Common myeloid progenitor, CD34-positive (primary cell): ENCODE results near the gene CYFIP1.
A peak's percentile ranks its signal among the peaks of the same experiment; 100 is the strongest.

Experiments
- CTCF ChIA-PET: fragments of 350-600 bp; sonication (Branson Sonifier 250); formaldehyde crosslinking; loops from one replicate; lab custom pipeline; 2021; ENCODE audit warnings: antibody characterized with exemption; lab: Charles Lee
- POLR2A ChIA-PET: fragments of 350-600 bp; sonication (Branson Sonifier 250); formaldehyde crosslinking; loops from one replicate; lab custom pipeline; 2021; ENCODE audit warnings: antibody characterized with exemption; lab: Charles Lee
- DNase-seq, 3 donors: peaks; one replicate each; pipeline versions ENCODE4 v3.0.0 to v3.0.0-alpha.2; 2013
- H3K27ac ChIP-seq, 2 experiments: 1 replicate in 1 of 2; 2 replicates in 1 of 2; pipeline ENCODE4 v1.7.0; 2013; ENCODE audit warnings: inconsistent platforms in 2 of 2, low read length in 2 of 2, mild to moderate bottlenecking in 2 of 2, low read depth in 1 of 2, moderate library complexity in 1 of 2; ENCODE audit not compliant: severe bottlenecking in 2 of 2, insufficient read depth in 1 of 2, poor library complexity in 1 of 2
- H3K27me3 ChIP-seq, 5 experiments: replicated peaks in 2 of 5; 1 replicate in 3 of 5; 2 replicates in 2 of 5; pipeline versions ENCODE4 v1.6.1 to v1.7.0; 2013; ENCODE audit warnings: low read length in 4 of 5, mild to moderate bottlenecking in 2 of 5, moderate library complexity in 2 of 5, inconsistent platforms in 1 of 5; ENCODE audit not compliant: insufficient read depth in 5 of 5, control insufficient read depth in 4 of 5
- H3K36me3 ChIP-seq, 4 experiments: 1 replicate in 2 of 4; 2 replicates in 2 of 4; pipeline versions ENCODE4 v1.6.1 to v1.7.0; 2013; ENCODE audit warnings: low read length in 3 of 4, control low read depth in 1 of 4, mild to moderate bottlenecking in 1 of 4; ENCODE audit not compliant: control insufficient read depth in 4 of 4, insufficient read depth in 4 of 4
- H3K4me1 ChIP-seq, 4 experiments: 1 replicate in 3 of 4; 2 replicates in 1 of 4; pipeline versions ENCODE4 v1.6.1 to v1.7.1; 2013; ENCODE audit warnings: low read length in 3 of 4, mild to moderate bottlenecking in 3 of 4, control low read depth in 1 of 4, inconsistent platforms in 1 of 4, moderate library complexity in 1 of 4; ENCODE audit not compliant: control insufficient read depth in 4 of 4, insufficient read depth in 4 of 4; ENCODE audit errors: control extremely low read depth in 1 of 4
- H3K4me3 ChIP-seq, 7 experiments: 1 replicate in 4 of 7; 2 replicates in 3 of 7; pipeline versions ENCODE4 v1.5.1 to v1.7.0; 2013; ENCODE audit warnings: mild to moderate bottlenecking in 7 of 7, low read length in 6 of 7, moderate library complexity in 6 of 7, inconsistent platforms in 2 of 7, low read depth in 2 of 7, control low read depth in 1 of 7; ENCODE audit not compliant: insufficient read depth in 4 of 7, control insufficient read depth in 1 of 7; ENCODE audit errors: extremely low read depth in 1 of 7
- H3K9me3 ChIP-seq, 5 experiments: 1 replicate in 4 of 5; 2 replicates in 1 of 5; pipeline versions ENCODE4 v1.6.1 to v1.7.1; 2013; ENCODE audit warnings: low read length in 4 of 5, mild to moderate bottlenecking in 2 of 5, inconsistent platforms in 1 of 5, low read depth in 1 of 5, moderate library complexity in 1 of 5; ENCODE audit not compliant: control insufficient read depth in 4 of 5, insufficient read depth in 2 of 5; ENCODE audit errors: control extremely low read depth in 1 of 5
- WGBS: methylation state at CpG from one replicate; pipeline ENCODE4 v1.1.5; 2013; ENCODE audit not compliant: insufficient coverage; 5-methylcytosine and 5-hydroxymethylcytosine counted together

The CYFIP1 gene

DNA sequence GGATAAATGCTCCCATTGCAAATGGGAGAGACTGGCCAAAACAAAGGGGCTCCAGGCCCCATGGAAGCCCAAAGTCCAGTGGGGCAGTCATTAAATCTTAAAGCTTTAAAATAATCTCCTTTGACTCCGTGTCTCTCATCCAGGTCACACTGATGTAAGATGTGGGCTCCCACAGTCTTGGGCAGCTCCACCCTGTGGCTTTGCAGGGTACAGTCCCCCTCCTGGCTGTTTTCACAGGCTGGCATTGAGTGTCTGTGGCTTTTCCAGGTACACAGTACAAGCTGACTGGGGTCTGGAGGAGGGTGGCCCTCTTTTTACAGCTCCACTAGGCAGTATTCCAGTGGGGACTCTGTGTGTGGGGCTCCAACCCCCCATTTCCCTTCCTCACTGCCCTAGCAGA, 95.8 kb downstream of the CYFIP1 start:
- CTCF ChIA-PET: no interaction called here

DNA sequence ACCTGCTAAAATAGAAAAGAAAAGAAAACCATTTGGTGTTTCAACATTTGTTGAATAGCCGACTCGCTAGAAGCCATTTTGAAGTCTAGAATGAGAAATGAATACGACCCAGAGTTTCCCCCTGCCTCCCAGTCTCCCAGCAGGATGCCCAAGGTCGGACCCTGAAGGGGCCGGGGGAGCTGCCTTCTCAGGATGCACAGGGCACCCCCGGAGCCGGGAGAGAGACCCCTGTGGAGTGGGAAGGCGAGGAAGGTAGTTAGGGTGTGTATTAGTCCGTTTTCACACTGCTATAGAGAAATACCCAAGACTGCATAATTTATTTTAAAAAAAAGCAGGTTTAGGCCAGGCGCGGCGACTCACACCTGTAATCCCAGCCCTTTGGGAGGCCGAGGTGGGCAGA, 97.0 kb downstream of the CYFIP1 start:
- no peak overlapping the region for H3K27ac ChIP-seq
- peaks cover 0 to 2% (median 0%) of the 10 kb centered on the region in 5 experiments for H3K9me3 ChIP-seq
- DNase-seq: no peak
- WGBS: 100% methylated on average over 3 of the region's 13 CpGs
- no peak overlapping the region for H3K4me3 ChIP-seq
- CTCF ChIA-PET: no interaction called here
- H3K27me3 ChIP-seq: no peaks in the 10 kb centered on the region
- POLR2A ChIA-PET: no interaction called here
- no peaks in the 10 kb centered on the region for H3K4me1 ChIP-seq
- peaks cover 2 to 61% (median 44%) of the 10 kb centered on the region in 4 experiments for H3K36me3 ChIP-seq

More for the DNA sequence above, 95.8 kb downstream of the CYFIP1 start:
- H3K9me3 ChIP-seq: no peaks in the 10 kb centered on the region
- WGBS: 92% methylated on average over 1 of the region's 1 CpG
- no peak overlapping the region for H3K4me3 ChIP-seq
- no peaks in the 10 kb centered on the region for H3K4me1 ChIP-seq
- H3K36me3 ChIP-seq: peaks cover 2 to 58% (median 42%) of the 10 kb centered on the region in 4 experiments
- peak in 1 of 3 donors; percentile 11 for DNase-seq
- POLR2A ChIA-PET: no interaction called here
- H3K27ac ChIP-seq: no peak overlapping the region
- H3K27me3 ChIP-seq: no peaks in the 10 kb centered on the region

DNA sequence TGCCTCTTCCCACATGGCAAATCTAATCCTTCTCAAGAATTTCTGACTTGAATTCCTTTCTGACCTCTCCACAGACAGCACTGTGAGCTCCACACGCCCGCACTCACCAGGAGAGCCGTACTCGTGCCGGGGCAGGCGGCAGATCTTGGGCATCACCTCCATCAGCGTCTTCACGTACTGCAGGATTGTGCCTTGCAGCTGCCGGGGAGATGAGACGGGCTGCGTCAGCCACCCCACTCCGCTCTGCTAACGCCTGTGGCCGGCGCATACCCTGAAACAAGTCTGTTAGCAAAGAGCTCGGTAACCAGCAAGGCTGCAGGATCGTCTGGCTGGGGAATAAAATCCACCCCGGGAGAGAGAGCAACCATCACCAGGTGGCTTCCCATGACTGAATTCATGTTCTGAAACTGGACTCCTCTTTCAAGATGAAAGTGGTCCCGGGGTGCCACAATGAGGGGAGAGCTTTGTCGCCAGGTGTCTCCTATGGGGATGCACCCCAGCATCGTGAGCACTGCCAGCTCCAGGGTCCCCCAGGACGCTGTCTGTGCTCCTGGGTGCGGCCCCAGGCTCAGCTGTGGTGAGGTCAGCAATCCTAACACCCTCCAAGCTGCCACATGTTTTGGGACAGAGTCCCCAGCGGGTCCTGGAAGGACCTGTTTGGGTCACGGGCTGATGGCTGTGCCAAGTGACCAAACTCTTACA, 98.3 kb downstream of the CYFIP1 start:
- peaks cover 4 to 62% (median 47%) of the 10 kb centered on the region in 4 experiments for H3K36me3 ChIP-seq

DNA sequence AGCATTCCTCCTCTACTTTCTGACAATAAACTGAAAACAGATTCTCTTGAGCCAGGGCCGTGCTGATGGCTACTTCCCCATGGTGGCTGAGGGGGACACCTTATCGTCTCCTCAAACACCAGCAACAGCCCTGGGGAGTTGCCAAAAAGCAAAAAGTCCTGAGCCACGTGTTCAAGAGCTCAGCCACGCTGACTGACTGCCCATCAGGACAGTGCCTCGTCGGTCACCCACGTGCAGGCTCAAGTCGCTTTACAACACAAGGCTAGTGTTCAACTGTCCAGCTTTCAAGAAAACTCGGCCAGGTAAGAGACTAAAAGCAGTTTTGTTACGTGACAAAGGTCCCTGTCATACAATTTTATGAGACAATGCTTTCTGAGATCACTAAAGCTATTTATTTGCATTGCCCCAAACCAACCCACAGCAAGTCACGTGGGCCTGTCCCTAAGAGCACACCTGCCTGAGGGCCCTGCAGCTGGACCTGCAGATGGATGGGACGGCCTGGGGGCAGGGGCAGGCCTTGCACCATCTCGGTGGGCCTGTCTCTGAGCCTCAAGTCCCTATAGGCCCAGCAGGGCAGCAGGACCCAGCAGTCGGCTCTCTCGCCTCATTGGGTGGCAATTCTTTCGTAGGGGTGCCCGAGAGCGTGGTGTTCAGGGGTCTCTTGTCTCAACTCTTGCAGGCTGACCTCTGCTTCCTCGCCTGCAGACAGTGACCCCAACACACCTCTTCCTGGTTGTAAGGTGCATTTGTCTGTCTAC, 99.0 kb downstream of the CYFIP1 start:
- no peak for DNase-seq
- ChIA-PET POLR2A (no interaction called here), CTCF (interaction anchor here (0.8 kb wide), 1 partner anchor 15 kb away, joined by 3 read pairs; no protein-coding TSS in a partner anchor)
- H3K27me3 ChIP-seq: no peaks in the 10 kb centered on the region
- 98% methylated on average over 19 of the region's 19 CpGs for WGBS
- no peak overlapping the region for H3K27ac ChIP-seq
- H3K4me3 ChIP-seq: no peak overlapping the region
- H3K36me3 ChIP-seq: peaks cover 5 to 61% (median 49%) of the 10 kb centered on the region in 4 experiments
- no peaks in the 10 kb centered on the region for H3K4me1 ChIP-seq
- H3K9me3 ChIP-seq: peaks cover 0 to 15% (median 5%) of the 10 kb centered on the region in 5 experiments

More for the DNA sequence above, 98.3 kb downstream of the CYFIP1 start:
- H3K9me3 ChIP-seq: peaks cover 0 to 13% (median 4%) of the 10 kb centered on the region in 5 experiments
- ChIA-PET CTCF (no interaction called here), POLR2A (no interaction called here)
- H3K27me3 ChIP-seq: no peaks in the 10 kb centered on the region
- H3K27ac ChIP-seq: no peak overlapping the region
- no peak overlapping the region for H3K4me3 ChIP-seq
- no peaks in the 10 kb centered on the region for H3K4me1 ChIP-seq
- no peak for DNase-seq
- WGBS: 96% methylated on average over 22 of the region's 25 CpGs

DNA sequence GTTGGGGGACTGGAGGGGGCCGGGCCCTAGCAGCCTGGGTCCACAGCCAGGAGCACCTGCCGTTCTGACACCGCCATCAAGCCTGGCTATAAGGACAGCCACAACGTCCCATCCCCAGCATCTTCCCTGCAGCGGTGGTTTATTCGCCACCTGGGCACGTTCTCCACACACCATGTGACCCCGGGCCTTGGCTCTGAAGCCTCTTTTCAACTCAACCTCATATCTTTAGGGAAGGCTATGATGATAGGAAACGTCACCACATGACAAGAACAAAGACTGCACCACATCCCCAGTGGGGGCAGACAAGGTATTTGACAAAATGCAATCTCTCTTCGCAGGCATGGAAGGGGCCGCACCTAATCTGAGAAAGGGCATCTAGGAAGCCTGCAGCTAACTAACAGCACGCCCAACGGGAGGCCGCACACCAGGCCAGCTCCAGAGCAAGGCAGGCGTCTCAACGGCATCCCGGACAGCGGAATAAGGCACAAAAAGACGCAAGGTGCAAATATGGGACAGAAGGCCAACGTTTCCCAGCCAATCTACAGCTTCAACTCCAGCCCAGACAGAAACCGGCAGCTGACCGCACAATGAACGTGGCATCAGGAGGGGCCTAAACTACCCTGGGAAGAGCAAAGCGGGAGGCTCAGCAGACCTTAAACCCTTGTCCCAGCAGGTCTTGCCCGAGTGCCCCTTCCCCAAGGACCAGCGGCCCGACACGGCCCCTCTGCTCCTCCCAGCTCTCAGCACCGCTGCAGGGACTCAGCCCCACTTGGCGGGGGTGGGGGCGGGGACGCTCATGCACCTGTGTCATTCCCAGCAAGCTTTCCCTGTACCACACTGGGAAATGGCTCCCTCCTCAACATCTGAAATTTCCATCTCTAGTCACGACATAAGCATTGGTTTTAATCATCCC, 99.8 kb downstream of the CYFIP1 start:
- Histone ChIP-seq H3K36me3 (peaks cover 6 to 67% (median 50%) of the 10 kb centered on the region in 4 experiments), H3K4me3 (no peak overlapping the region), H3K9me3 (peaks cover 0 to 15% (median 5%) of the 10 kb centered on the region in 5 experiments), H3K4me1 (no peaks in the 10 kb centered on the region), H3K27me3 (no peaks in the 10 kb centered on the region), H3K27ac (no peak overlapping the region)
- POLR2A ChIA-PET: no interaction called here
- CTCF ChIA-PET: interaction anchor here (0.8 kb wide), 1 partner anchor 16 kb away, joined by 3 read pairs; no protein-coding TSS in a partner anchor
- WGBS: 96% methylated on average over 29 of the region's 33 CpGs
- DNase-seq: no peak

DNA sequence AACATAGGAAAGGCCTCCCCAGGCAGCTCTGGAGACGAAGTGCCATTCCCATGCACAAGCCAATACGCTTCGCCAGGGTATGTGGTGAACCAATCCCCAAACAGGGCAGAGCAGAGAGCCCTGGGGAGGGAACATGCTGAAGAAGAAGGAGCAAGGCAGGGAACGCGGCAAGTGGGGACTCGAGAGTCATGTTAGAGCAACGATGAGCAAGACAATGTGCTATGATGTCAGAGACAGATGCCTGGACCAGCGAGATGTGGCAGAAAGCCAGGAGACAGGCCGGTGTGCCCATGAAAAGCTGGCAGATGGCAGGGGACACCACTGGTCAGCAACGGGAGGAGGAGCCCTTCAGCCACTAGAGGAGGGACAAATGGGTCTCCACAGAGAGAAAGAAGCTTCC, 102.1 kb downstream of the CYFIP1 start:
- H3K9me3 ChIP-seq: peaks cover 0 to 15% (median 5%) of the 10 kb centered on the region in 5 experiments
- H3K4me3 ChIP-seq: no peak overlapping the region
- peaks cover 12 to 90% (median 66%) of the 10 kb centered on the region in 4 experiments for H3K36me3 ChIP-seq
- H3K4me1 ChIP-seq: no peaks in the 10 kb centered on the region
- POLR2A ChIA-PET: no interaction called here
- no peak for DNase-seq
- H3K27ac ChIP-seq: no peak overlapping the region
- H3K27me3 ChIP-seq: no peaks in the 10 kb centered on the region
- WGBS: 98% methylated on average over 10 of the region's 10 CpGs
- CTCF ChIA-PET: no interaction called here
